ENCODE measurements around the gene FAM83B.

FAM83B gene

GRCh38 chr6:54987633-54988290, 141.2 kb downstream of the FAM83B start:
- no peak for FAIRE-seq

DNA sequence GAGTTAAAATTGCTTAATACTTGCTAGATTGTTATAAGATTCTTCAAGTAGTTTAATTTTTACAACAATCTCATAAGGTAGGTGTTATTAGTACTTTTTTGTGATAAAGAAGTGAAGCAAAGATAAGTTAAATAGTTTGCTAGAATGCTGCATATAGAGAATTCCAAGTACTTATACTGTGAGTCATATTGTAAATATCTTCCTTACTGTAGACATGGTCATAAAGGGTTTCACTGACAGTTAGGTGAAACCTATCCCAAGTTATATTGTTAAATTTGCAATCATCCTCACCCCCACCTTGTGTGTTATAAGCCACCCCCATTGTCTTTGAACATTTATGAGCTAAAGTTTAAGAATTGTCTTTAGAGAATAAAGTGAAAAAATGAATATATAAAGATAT, 142.0 kb downstream of the FAM83B start:
- FAIRE-seq = no peak

DNA sequence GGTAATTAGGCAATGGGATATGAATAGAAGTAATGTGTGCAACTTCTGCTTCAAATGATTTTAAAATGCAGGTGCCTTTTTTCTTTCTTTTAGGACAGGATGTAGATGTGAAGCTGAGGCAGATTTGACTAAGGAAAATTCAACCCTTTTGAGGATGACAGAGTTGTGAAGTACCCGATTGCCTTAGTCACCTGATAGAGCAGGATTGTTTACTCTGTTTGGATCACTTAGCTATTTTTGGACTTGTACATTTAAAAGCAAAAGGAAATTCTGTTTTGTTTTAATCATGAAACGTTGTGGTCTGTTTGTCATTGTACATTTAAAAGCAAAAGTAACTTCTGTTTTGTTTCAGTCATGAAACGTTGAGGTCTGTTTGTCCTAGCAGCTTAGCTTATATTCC, 143.4 kb downstream of the FAM83B start:
- FAIRE-seq = no peak
